K562 (cell line): ENCODE results near the gene SMIM7. TPM values are rescaled to one million over a fixed set of nuclear protein-coding genes. Genes with fewer than 3 reads are reported as not detected.

ENCODE experiments used
- ATAC-seq: fragments of 200-7000 bp; cut with Tn5 transposase; 3 replicates; pipeline ENCODE4 v1.9.1; 2020; ENCODE audit warnings: moderate library complexity
- BruUV-seq: library from RNA; stranded (reverse); fragments of 400-500 nt; replicated peaks from 2 replicates; lab custom pipeline; 2021; lab: Mats Ljungman, UMichigan
- CTCF ChIA-PET: fragments of 300-600 bp; formaldehyde crosslinking; extraction: SDS; loops from one replicate; lab custom pipeline; 2021; ENCODE audit warnings: low intra/inter-chr PET ratio; lab: Yijun Ruan, JAX
- POLR2A ChIA-PET: fragments of 300-600, 350-650 bp; sonication (Branson Sonifier 250); formaldehyde crosslinking; extraction: SDS; loops from one replicate; lab custom pipeline; 2021; ENCODE audit warnings: antibody characterized with exemption, inconsistent platforms; lab: Yijun Ruan, JAX
- DNase-seq, 4 experiments: peaks; one replicate each; pipeline versions ENCODE4 v3.0.0 to v3.0.0-alpha.2; 2011 to 2018; ENCODE audit warnings: low spot score in 3 of 4, mixed read lengths in 3 of 4; ENCODE audit errors: extremely low read depth in 1 of 4
- FAIRE-seq: peaks from 2 replicates; lab custom pipeline; 2011; peaks lifted over from hg19 to GRCh38; lab: Jason Lieb, UNC
- H2AFZ ChIP-seq: 2 replicates; pipeline ENCODE4 v1.6.0; 2011; ENCODE audit warnings: low read depth, low read length, control low read depth, inconsistent platforms
- H3K27ac ChIP-seq: fragments of 200-600 bp; 3 replicates; pipeline ENCODE4 v1.8.0; 2011; ENCODE audit warnings: low read depth, mild to moderate bottlenecking, control low read depth, inconsistent platforms, low read length, moderate library complexity, mixed read lengths; ENCODE audit errors: extremely low read depth
- H3K27me3 ChIP-seq, 2 experiments: fragments of 300-600 bp in 1 of 2; 2 replicates in 1 of 2; 3 replicates in 1 of 2; pipeline versions ENCODE4 v1.6.0 to v1.8.0; 2011; ENCODE audit warnings: inconsistent platforms in 2 of 2, low read length in 2 of 2, mild to moderate bottlenecking in 1 of 2, mixed read lengths in 1 of 2, moderate library complexity in 1 of 2; ENCODE audit not compliant: control insufficient read depth in 2 of 2, insufficient read depth in 2 of 2
- H3K36me3 ChIP-seq: fragments of 300-600 bp; 3 replicates; pipeline ENCODE4 v1.8.0; 2011; ENCODE audit warnings: mild to moderate bottlenecking, low read length, inconsistent platforms; ENCODE audit not compliant: control insufficient read depth, insufficient read depth
- H3K4me1 ChIP-seq, 2 experiments: fragments of 200-600 bp in 1 of 2; replicated peaks in 1 of 2; 2 replicates in 1 of 2; 3 replicates in 1 of 2; pipeline versions ENCODE4 v1.5.1 to v1.8.0; 2011; ENCODE audit warnings: inconsistent platforms in 2 of 2, low read length in 2 of 2, mild to moderate bottlenecking in 1 of 2, mixed read lengths in 1 of 2, moderate library complexity in 1 of 2; ENCODE audit not compliant: control insufficient read depth in 2 of 2, insufficient read depth in 2 of 2
- H3K4me2 ChIP-seq: 2 replicates; pipeline ENCODE4 v1.6.1; 2011; ENCODE audit warnings: low read length, control low read depth, inconsistent platforms, mixed read lengths; ENCODE audit not compliant: insufficient read depth
- H3K4me3 ChIP-seq: fragments of 200-600 bp; sonication (generic), shearing (Covaris generic); 2 replicates; pipeline ENCODE4 v1.5.1; 2016; ENCODE audit warnings: control low read depth, inconsistent platforms
- H3K79me2 ChIP-seq: fragments of 200-600 bp; 3 replicates; pipeline ENCODE4 v1.8.0; 2011; ENCODE audit warnings: low read length, inconsistent platforms; ENCODE audit not compliant: control insufficient read depth, insufficient read depth
- H3K9ac ChIP-seq, 2 experiments: 2 replicates each; pipeline versions ENCODE4 v1.6.0 to v1.6.1; 2011; ENCODE audit warnings: low read depth in 2 of 2, low read length in 2 of 2, control low read depth in 1 of 2, inconsistent platforms in 1 of 2, mild to moderate bottlenecking in 1 of 2, mixed read lengths in 1 of 2; ENCODE audit not compliant: insufficient read depth in 1 of 2
- H3K9me1 ChIP-seq: one replicate; pipeline ENCODE4 v1.6.0; 2011; ENCODE audit warnings: inconsistent platforms, mild to moderate bottlenecking, low read length, moderate library complexity; ENCODE audit not compliant: control insufficient read depth, insufficient read depth
- H3K9me3 ChIP-seq: replicated peaks from 2 replicates; pipeline ENCODE4 v1.5.1; 2011; ENCODE audit warnings: low read depth, low read length, inconsistent platforms; ENCODE audit not compliant: control insufficient read depth, insufficient read depth
- H4K20me1 ChIP-seq: replicated peaks from 2 replicates; pipeline ENCODE4 v1.6.1; 2011; ENCODE audit warnings: low read length, inconsistent platforms, mixed read lengths; ENCODE audit not compliant: control insufficient read depth, insufficient read depth
- GATAD2B ChIP-seq: fragments of 450-650 bp; IDR thresholded peaks from 2 replicates; pipeline ENCODE4 v1.6.1; 2017; ENCODE audit warnings: mild to moderate bottlenecking, borderline replicate concordance
- GTF3C2 ChIP-seq: IDR thresholded peaks from 3 replicates; pipeline ENCODE4 v1.6.1; 2011; ENCODE audit warnings: borderline replicate concordance, mild to moderate bottlenecking, moderate library complexity; ENCODE audit not compliant: insufficient read length; ENCODE audit errors: extremely low read depth
- HMBOX1 ChIP-seq: sonication (generic); IDR thresholded peaks from 2 replicates; pipeline ENCODE4 v1.6.1; 2016
- HSF4 ChIP-seq: fragments of 250-450 bp; sonication (Bioruptor Pico); IDR thresholded peaks from 2 replicates; pipeline ENCODE4 v2.1.2; 2022; ENCODE audit warnings: mild to moderate bottlenecking, moderate library complexity, borderline replicate concordance
- NCOA1 ChIP-seq: fragments of 450-650 bp; IDR thresholded peaks from 2 replicates; pipeline ENCODE4 v1.6.1; 2016; ENCODE audit warnings: low read depth
- NR2C2 ChIP-seq, 2 experiments: fragments of 200-800 bp in 1 of 2; sonication (Bioruptor generic) in 1 of 2; sonication (generic) in 1 of 2; formaldehyde crosslinking in 1 of 2; IDR thresholded peaks; 2 replicates each; pipeline versions ENCODE4 v1.6.1 to v1.8.0; 2016 to 2022; ENCODE audit warnings: mild to moderate bottlenecking in 1 of 2, missing compliant biosample characterization in 1 of 2, missing genetic modification characterization in 1 of 2, missing genetic modification reagents in 1 of 2
- RBM39 ChIP-seq: fragments of 200-400 bp; formaldehyde crosslinking; optimal IDR thresholded peaks from 2 replicates; pipeline ENCODE3; 2018; ENCODE audit warnings: low read depth, low read length
- RHOXF2B ChIP-seq: fragments of 250-450 bp; sonication (Bioruptor Pico); conservative IDR thresholded peaks from 2 replicates; pipeline ENCODE4 v1.5.1; 2021
- SNIP1 ChIP-seq: fragments of 450-650 bp; IDR thresholded peaks from 2 replicates; pipeline ENCODE4 v1.7.1; 2017; ENCODE audit warnings: low read depth, mild to moderate bottlenecking
- TBL1XR1 ChIP-seq, 2 experiments: IDR thresholded peaks; 2 replicates each; pipeline ENCODE4 v1.6.1; 2012; ENCODE audit warnings: improper control_type of control experiment in 2 of 2, low read length in 2 of 2, mild to moderate bottlenecking in 1 of 2
- WGBS: fragments of 100-300 bp; shearing (Covaris generic); methylation state at CpG from one replicate; pipeline ENCODE4 v1.1.6; 2016; ENCODE audit warnings: low coverage, mixed read lengths; ENCODE audit not compliant: insufficient coverage; ENCODE audit errors: missing lambda C conversion rate; 5-methylcytosine and 5-hydroxymethylcytosine counted together
- in situ Hi-C: fragments of 300-500 bp; cut with MboI; formaldehyde crosslinking; loops from 4 replicates; pipeline ENCODE4 v1.15.0; 2018; ENCODE audit warnings: inconsistent platforms, mixed read lengths
- intact Hi-C: fragments of 100-400 bp; cut with micrococcal nuclease; formaldehyde crosslinking; loops from 2 replicates; pipeline ENCODE4 v1.14.2; 2022
- polyA plus RNA-seq, 8 experiments: library from polyadenylated mRNA; depleted of rRNA in 4 of 8; stranded (reverse) in 5 of 8; unstranded in 3 of 8; fragments of >200 nt; fragmentation: Nextera tagmentation in 2 of 8; fragmentation: Illumina TruSeq in 1 of 8; extraction: Ambion mirVana in 2 of 8; extraction: Trizol in 1 of 8; gene quantifications; 2 replicates each; pipeline versions ENCODE4 v1.2.1 to v1.2.3, GENCODE V29; 2011 to 2014; ENCODE audit warnings: inconsistent platforms in 1 of 8, missing spikeins in 1 of 8
- total RNA-seq, 7 experiments: library from RNA; depleted of rRNA in 6 of 7; stranded (reverse); fragments of >200 nt in 6 of 7; fragmentation: Illumina TruSeq in 2 of 7; extraction: Trizol in 2 of 7; gene quantifications; 2 replicates each; pipeline versions ENCODE4 v1.2.1 to v1.2.3, GENCODE V29; 2011 to 2021; ENCODE audit warnings: low replicate concordance in 1 of 7
- TF ChIP-seq, protein P1 (sequence below): fragments of 450-650 bp; IDR thresholded peaks from 2 replicates; pipeline ENCODE4 v1.6.1; 2016; ENCODE audit warnings: borderline replicate concordance
- TF ChIP-seq, protein P2 (sequence below), 3 experiments: IDR thresholded peaks in 2 of 3; conservative IDR thresholded peaks in 1 of 3; 2 replicates each; pipeline ENCODE4 v1.5.1; 2011 to 2012; ENCODE audit warnings: low read length in 3 of 3, mild to moderate bottlenecking in 3 of 3, control low read depth in 2 of 3, improper control_type of control experiment in 1 of 3, inconsistent platforms in 1 of 3, low read depth in 1 of 3, mixed read lengths in 1 of 3, moderate library complexity in 1 of 3; ENCODE audit not compliant: insufficient read depth in 2 of 3

The SMIM7 gene
- total and polyA plus RNA-seq, 9 of the 15 experiments (the other 6 are each of a cell fraction or from before 2014, with no cell fraction given), result 55.3 to 265 (median 107) TPM

GRCh38 chr19:16612636-16613035 lies 47.3 kb downstream of the SMIM7 start:
- POLR2A ChIA-PET, result interaction anchor here (1.0 to 5.6 kb wide), 4 partner anchors 10 to 176 kb away, joined by 3 to 52 read pairs (median 6); partner anchors contain the start of gene MED26
- no peaks in the 10 kb centered on the region for H3K27me3 ChIP-seq
- WGBS, result 46% methylated on average over 3 of the region's 3 CpGs
- H3K36me3 ChIP-seq, result peaks cover 18% of the 10 kb centered on the region; the same call in 2 of the 3 replicates
- intact Hi-C loops, result no loop called here
- CTCF ChIA-PET, result interaction anchor here (0.6 kb wide), 1 partner anchor 168 kb away, joined by 5 read pairs; no protein-coding TSS in a partner anchor
- DNase-seq, result no peak
- H3K4me3 ChIP-seq, result no peak overlapping the region
- peaks cover 11% of the 10 kb centered on the region for H3K9me1 ChIP-seq
- peaks cover 12 to 14% of the 10 kb centered on the region in 2 experiments; a peak in 4 of 5 replicates for H3K4me1 ChIP-seq
- H3K9ac ChIP-seq, result no peak overlapping the region; a peak in 1 of 4 replicates
- H3K4me2 ChIP-seq, result peak overlapping the region; percentile 3; the same call in 1 of the 2 replicates
- no peak overlapping the region for H2AFZ ChIP-seq
- no peak for ATAC-seq
- H3K79me2 ChIP-seq, result peaks cover 98% of the 10 kb centered on the region
- in situ Hi-C loops, result no loop called here
- no peak overlapping the region for H3K27ac ChIP-seq
- no TSS peak for BruUV-seq
- H3K9me3 ChIP-seq, result no peaks in the 10 kb centered on the region
- no peak for FAIRE-seq
- H4K20me1 ChIP-seq, result peaks cover 78% of the 10 kb centered on the region
- TF ChIP-seq NR2C2 (CRISPR knock-in tag; IDR thresholded peaks at IDR 0.05) (no peak), NR2C2 (tag; IDR thresholded peaks at IDR 0.05) (no peak), RBM39 (no peak), HMBOX1 (no peak), GTF3C2 (no peak), HSF4 (CRISPR knock-in tag) (no peak), TBL1XR1 (IDR thresholded peaks at IDR 0.05; ENCODE audit: low read length in 2 of 2) (no peak), SNIP1 (no peak), GATAD2B (no peak), RHOXF2B (CRISPR knock-in tag) (no peak), NCOA1 (no peak)
- TF ChIP-seq, protein P1, sequence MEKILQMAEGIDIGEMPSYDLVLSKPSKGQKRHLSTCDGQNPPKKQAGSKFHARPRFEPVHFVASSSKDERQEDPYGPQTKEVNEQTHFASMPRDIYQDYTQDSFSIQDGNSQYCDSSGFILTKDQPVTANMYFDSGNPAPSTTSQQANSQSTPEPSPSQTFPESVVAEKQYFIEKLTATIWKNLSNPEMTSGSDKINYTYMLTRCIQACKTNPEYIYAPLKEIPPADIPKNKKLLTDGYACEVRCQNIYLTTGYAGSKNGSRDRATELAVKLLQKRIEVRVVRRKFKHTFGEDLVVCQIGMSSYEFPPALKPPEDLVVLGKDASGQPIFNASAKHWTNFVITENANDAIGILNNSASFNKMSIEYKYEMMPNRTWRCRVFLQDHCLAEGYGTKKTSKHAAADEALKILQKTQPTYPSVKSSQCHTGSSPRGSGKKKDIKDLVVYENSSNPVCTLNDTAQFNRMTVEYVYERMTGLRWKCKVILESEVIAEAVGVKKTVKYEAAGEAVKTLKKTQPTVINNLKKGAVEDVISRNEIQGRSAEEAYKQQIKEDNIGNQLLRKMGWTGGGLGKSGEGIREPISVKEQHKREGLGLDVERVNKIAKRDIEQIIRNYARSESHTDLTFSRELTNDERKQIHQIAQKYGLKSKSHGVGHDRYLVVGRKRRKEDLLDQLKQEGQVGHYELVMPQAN, result no peak
- TF ChIP-seq, protein P2, sequence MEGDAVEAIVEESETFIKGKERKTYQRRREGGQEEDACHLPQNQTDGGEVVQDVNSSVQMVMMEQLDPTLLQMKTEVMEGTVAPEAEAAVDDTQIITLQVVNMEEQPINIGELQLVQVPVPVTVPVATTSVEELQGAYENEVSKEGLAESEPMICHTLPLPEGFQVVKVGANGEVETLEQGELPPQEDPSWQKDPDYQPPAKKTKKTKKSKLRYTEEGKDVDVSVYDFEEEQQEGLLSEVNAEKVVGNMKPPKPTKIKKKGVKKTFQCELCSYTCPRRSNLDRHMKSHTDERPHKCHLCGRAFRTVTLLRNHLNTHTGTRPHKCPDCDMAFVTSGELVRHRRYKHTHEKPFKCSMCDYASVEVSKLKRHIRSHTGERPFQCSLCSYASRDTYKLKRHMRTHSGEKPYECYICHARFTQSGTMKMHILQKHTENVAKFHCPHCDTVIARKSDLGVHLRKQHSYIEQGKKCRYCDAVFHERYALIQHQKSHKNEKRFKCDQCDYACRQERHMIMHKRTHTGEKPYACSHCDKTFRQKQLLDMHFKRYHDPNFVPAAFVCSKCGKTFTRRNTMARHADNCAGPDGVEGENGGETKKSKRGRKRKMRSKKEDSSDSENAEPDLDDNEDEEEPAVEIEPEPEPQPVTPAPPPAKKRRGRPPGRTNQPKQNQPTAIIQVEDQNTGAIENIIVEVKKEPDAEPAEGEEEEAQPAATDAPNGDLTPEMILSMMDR (IDR thresholded peaks at IDR 0.05 in 2 of 3, conservative IDR thresholded peaks at IDR 0.05 in 1 of 3; ENCODE audit: insufficient read depth in 2 of 3, low read depth in 1 of 3, low read length in 3 of 3), result no peak
